ENCODE measurements around the gene TBKBP1. TPM values are rescaled to one million over a fixed set of nuclear protein-coding genes. Genes with fewer than 3 reads are reported as not detected.

The TBKBP1 gene
- total and polyA plus RNA-seq, 2 donors (not counting 3 experiments of a cell fraction or from before 2014, with no cell fraction given) = 7.0 to 11.7 TPM

GRCh38 chr17:47665655-47666054 is 28.3 kb upstream of the TBKBP1 start:
- Histone ChIP-seq H3K4me1 (ENCODE audit: control insufficient read depth, extremely low read depth, insufficient read depth, low read length) (no peaks in the 10 kb centered on the region), H3K27me3 (ENCODE audit: control insufficient read depth in 2 of 2, insufficient read depth in 2 of 2, low read length in 2 of 2) (no peaks in the 10 kb centered on the region), H4K20me1 (replicated peaks; ENCODE audit: control insufficient read depth, extremely low read depth, insufficient read depth, low read length) (peaks cover 14% of the 10 kb centered on the region), H3K79me2 (ENCODE audit: control insufficient read depth, insufficient read depth, low read length) (peaks cover 31% of the 10 kb centered on the region), H3K4me3 (replicated peaks in 1 of 3; ENCODE audit: insufficient read depth in 1 of 3, low read depth in 1 of 3, low read length in 3 of 3) (no peak overlapping the region), H3K9ac (replicated peaks; ENCODE audit: extremely low read depth, insufficient read depth, low read length) (no peak overlapping the region), H3K27ac (ENCODE audit: insufficient read depth, low read depth, low read length) (no peak overlapping the region), H3K4me2 (ENCODE audit: insufficient read depth, low read length) (no peak overlapping the region), H3K36me3 (ENCODE audit: control insufficient read depth in 2 of 2, extremely low read depth in 1 of 2, insufficient read depth in 2 of 2, low read length in 2 of 2) (peaks cover 50 to 69% of the 10 kb centered on the region in 2 experiments), H3K9me1 (replicated peaks; ENCODE audit: control insufficient read depth, extremely low read depth, insufficient read depth, low read length) (no peaks in the 10 kb centered on the region), H3K9me3 (replicated peaks; ENCODE audit: control insufficient read depth, insufficient read depth, low read length) (no peaks in the 10 kb centered on the region), H2AFZ (ENCODE audit: low read depth, low read length) (no peak overlapping the region)
- ChIA-PET POLR2A (no interaction called here), CTCF (interaction anchor here (1.0 to 4.1 kb wide), 5 partner anchors 9 to 26 kb away, joined by 3 to 43 read pairs (median 6); no protein-coding TSS in a partner anchor)
- dilution Hi-C loops (cut with MboI; ENCODE audit: extremely low pct_ligation_motif_present, low sequenced_read_pairs) = no loop called here
- TF ChIP-seq CTCF (IDR thresholded peaks at IDR 0.05; ENCODE audit: extremely low read depth in 1 of 2, insufficient read depth in 1 of 2, low read depth in 1 of 2, low read length in 2 of 2) = no peak
- TF ChIP-seq MAX (IDR thresholded peaks at IDR 0.05; ENCODE audit: insufficient read depth, insufficient read length) = no peak
- TF ChIP-seq MYC (IDR thresholded peaks at IDR 0.05; ENCODE audit: low read depth, low read length) = no peak
- no peak for TF ChIP-seq POLR2AphosphoS5 (IDR thresholded peaks at IDR 0.05; ENCODE audit: insufficient read depth, low read depth, low read length)
- TF ChIP-seq FOS (IDR thresholded peaks at IDR 0.05; ENCODE audit: borderline replicate concordance, insufficient read depth, low read length) = no peak
- TF ChIP-seq JUN (IDR thresholded peaks at IDR 0.05; ENCODE audit: borderline replicate concordance, insufficient read depth, insufficient read length, low read depth) = no peak
- no peak for TF ChIP-seq EZH2 (IDR thresholded peaks at IDR 0.05; ENCODE audit: borderline replicate concordance, low read depth, low read length, severe bottlenecking)
- TF ChIP-seq POLR2A (IDR thresholded peaks at IDR 0.05; ENCODE audit: low read depth, low read length) = no peak
- TF ChIP-seq GATA2 (IDR thresholded peaks at IDR 0.05; ENCODE audit: insufficient read depth, insufficient read length, low read depth, low read length) = no peak
- no peak for DNase-seq (ENCODE audit: low read depth, low spot score)
- no peak for FAIRE-seq
- intact Hi-C loops (cut with micrococcal nuclease) = no loop called here
- BruUV-seq (replicated peaks) = no TSS peak
